Spleen (tissue), 11 donors: ENCODE measurements around the gene CD276. TPM values are rescaled to one million over a fixed set of nuclear protein-coding genes. Genes with fewer than 3 reads are reported as not detected.

Source experiments
- DNase-seq: peaks from one replicate; pipeline ENCODE4 v3.0.0-alpha.2; 2020
- H3K27ac ChIP-seq, 8 donors: fragments of 200-600 bp; sonication (generic) in 7 of 8; 1 replicate in 4 of 8; 2 replicates in 4 of 8; pipeline versions ENCODE4 v1.5.0 to v1.8.0; 2016 to 2021; ENCODE audit warnings: inconsistent platforms in 4 of 8, mild to moderate bottlenecking in 4 of 8, moderate library complexity in 1 of 8
- H3K27me3 ChIP-seq, 7 donors: fragments of 200-600 bp; sonication (generic) in 6 of 7; replicated peaks in 1 of 7; 1 replicate in 4 of 7; 2 replicates in 3 of 7; pipeline versions ENCODE4 v1.5.0 to v1.8.0; 2016 to 2021; ENCODE audit warnings: inconsistent platforms in 3 of 7, mild to moderate bottlenecking in 1 of 7
- H3K36me3 ChIP-seq, 6 donors: fragments of 200-600 bp; sonication (generic) in 5 of 6; 1 replicate in 4 of 6; 2 replicates in 2 of 6; pipeline versions ENCODE4 v1.5.0 to v1.8.0; 2016 to 2021; ENCODE audit warnings: inconsistent platforms in 2 of 6
- H3K4me1 ChIP-seq, 6 donors: fragments of 200-600 bp; sonication (generic) in 5 of 6; 1 replicate in 3 of 6; 2 replicates in 3 of 6; pipeline versions ENCODE4 v1.5.0 to v1.8.0; 2016 to 2021; ENCODE audit warnings: inconsistent platforms in 3 of 6
- H3K4me3 ChIP-seq, 8 donors: fragments of 200-600 bp; sonication (generic) in 7 of 8; 1 replicate in 4 of 8; 2 replicates in 4 of 8; pipeline versions ENCODE4 v1.5.0 to v1.8.0; 2016 to 2021; ENCODE audit warnings: inconsistent platforms in 4 of 8, mild to moderate bottlenecking in 4 of 8, moderate library complexity in 2 of 8
- H3K9me3 ChIP-seq, 8 donors: fragments of 200-600 bp; sonication (generic) in 7 of 8; 1 replicate in 4 of 8; 2 replicates in 4 of 8; pipeline versions ENCODE4 v1.5.0 to v1.8.0; 2016 to 2021; ENCODE audit warnings: inconsistent platforms in 4 of 8
- POLR2A ChIP-seq, 3 donors: fragments of 450-650 bp; IDR thresholded peaks; one replicate each; pipeline ENCODE4 v1.5.1; 2017; ENCODE audit warnings: antibody characterized with exemption in 3 of 3, mild to moderate bottlenecking in 1 of 3
- POLR2AphosphoS5 ChIP-seq, 3 donors: sonication (generic); formaldehyde crosslinking; IDR thresholded peaks; one replicate each; pipeline ENCODE4 v1.5.1; 2017; ENCODE audit warnings: antibody characterized with exemption in 3 of 3
- WGBS, 5 donors: extraction: QIAGEN DNeasy Blood & Tissue Kit in 3 of 5; methylation state at CpG; one replicate each; pipeline versions ENCODE4 v1.1.5 to v1.1.7; 2013 to 2018; 5-methylcytosine and 5-hydroxymethylcytosine counted together
- intact Hi-C: fragments of 100-400 bp; cut with DNase I; formaldehyde crosslinking; loops from one replicate; pipeline ENCODE4 v1.15.0; 2023; ENCODE audit warnings: low total_unique reads
- polyA plus RNA-seq, 3 donors: library from polyadenylated mRNA; stranded (reverse); fragments of 200-250 nt; gene quantifications; one replicate each; pipeline ENCODE4 v1.2.1, GENCODE V29; 2013
- total RNA-seq, 7 donors: library from RNA; depleted of rRNA in 3 of 7; stranded (reverse); fragments of >200 nt in 3 of 7; fragmentation: NEBNext Ultra II Directional in 4 of 7; extraction: Animal tissue kit (Norgen Biotek cat#: 25700) in 4 of 7; gene quantifications; one replicate each; pipeline versions ENCODE4 v1.1.0 to v1.2.1, GENCODE V29; 2016 to 2021
- TF ChIP-seq, protein P1 (sequence below), 11 experiments: fragments of 200-600 bp in 7 of 11; fragments of 450-650 bp in 4 of 11; sonication (generic) in 4 of 11; IDR thresholded peaks in 8 of 11; conservative IDR thresholded peaks in 3 of 11; 1 replicate in 7 of 11; 2 replicates in 4 of 11; pipeline versions ENCODE4 v1.4.0 to v1.8.0; 2016 to 2021; ENCODE audit warnings: antibody characterized with exemption in 11 of 11, inconsistent platforms in 4 of 11, mild to moderate bottlenecking in 1 of 11
- donor health status: healthy with polysubstance abuse.
- donor health status: DM: no; HTN: no; CAD: no; lungs with moderate emphysema.
- donor health status: DM: no; HTN: no; CAD: no.
- donor health status: Bipolar disorder and iron deficiency.
- donor health status: healthy.
- donor health status: DM: no; HTN: no; CAD: no.
- donor health status: DM: yes; HTN: yes; CAD: no.

Gene CD276
- total and polyA plus RNA-seq, 10 donors = 9.8 to 95.6 (median 27.2) TPM

GRCh38 chr15:73746261-73746660 lies 62.1 kb downstream of the CD276 start:
- peaks cover 0 to 17% (median 10%) of the 10 kb centered on the region in 6 donors for H3K4me1 ChIP-seq
- no peaks in the 10 kb centered on the region for H3K9me3 ChIP-seq
- H3K27ac ChIP-seq = no peak overlapping the region
- DNase-seq = no peak
- H3K4me3 ChIP-seq = no peak overlapping the region
- peaks cover 0 to 60% (median 7%) of the 10 kb centered on the region in 7 donors for H3K27me3 ChIP-seq
- 36 to 55% (median 41%) methylated on average over 8 of the region's 8 CpGs for WGBS, 5 donors
- no peaks in the 10 kb centered on the region for H3K36me3 ChIP-seq
- TF ChIP-seq POLR2AphosphoS5 (IDR thresholded peaks at IDR 0.05) = no peak
- TF ChIP-seq POLR2A (IDR thresholded peaks at IDR 0.05) = no peak
- TF ChIP-seq, protein P1, sequence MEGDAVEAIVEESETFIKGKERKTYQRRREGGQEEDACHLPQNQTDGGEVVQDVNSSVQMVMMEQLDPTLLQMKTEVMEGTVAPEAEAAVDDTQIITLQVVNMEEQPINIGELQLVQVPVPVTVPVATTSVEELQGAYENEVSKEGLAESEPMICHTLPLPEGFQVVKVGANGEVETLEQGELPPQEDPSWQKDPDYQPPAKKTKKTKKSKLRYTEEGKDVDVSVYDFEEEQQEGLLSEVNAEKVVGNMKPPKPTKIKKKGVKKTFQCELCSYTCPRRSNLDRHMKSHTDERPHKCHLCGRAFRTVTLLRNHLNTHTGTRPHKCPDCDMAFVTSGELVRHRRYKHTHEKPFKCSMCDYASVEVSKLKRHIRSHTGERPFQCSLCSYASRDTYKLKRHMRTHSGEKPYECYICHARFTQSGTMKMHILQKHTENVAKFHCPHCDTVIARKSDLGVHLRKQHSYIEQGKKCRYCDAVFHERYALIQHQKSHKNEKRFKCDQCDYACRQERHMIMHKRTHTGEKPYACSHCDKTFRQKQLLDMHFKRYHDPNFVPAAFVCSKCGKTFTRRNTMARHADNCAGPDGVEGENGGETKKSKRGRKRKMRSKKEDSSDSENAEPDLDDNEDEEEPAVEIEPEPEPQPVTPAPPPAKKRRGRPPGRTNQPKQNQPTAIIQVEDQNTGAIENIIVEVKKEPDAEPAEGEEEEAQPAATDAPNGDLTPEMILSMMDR (IDR thresholded peaks at IDR 0.05 in 8 of 11, conservative IDR thresholded peaks at IDR 0.05 in 3 of 11) = no peak
- intact Hi-C loops = no loop called here

DNA sequence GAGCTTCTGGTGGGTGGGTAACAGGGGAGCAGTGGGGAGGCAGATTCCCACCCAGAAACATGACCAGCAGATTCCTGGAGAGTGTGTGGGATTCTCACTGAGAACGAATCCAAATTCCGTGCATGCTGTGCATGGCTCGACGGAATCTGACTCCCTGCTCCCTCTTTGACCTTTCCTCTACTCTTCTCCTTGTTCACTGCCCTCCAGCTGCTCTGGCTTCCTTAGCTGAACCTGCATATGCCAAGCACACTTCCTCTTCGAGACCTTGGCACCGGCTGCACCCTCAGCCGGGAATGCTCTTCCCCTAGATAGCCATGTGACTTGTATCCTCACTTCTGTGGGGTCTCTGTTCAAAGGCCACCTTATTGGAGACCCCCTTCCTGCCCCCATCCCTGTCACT lies 62.7 kb downstream of the CD276 start:
- H3K9me3 ChIP-seq = no peaks in the 10 kb centered on the region
- H3K36me3 ChIP-seq = no peaks in the 10 kb centered on the region
- peaks cover under 1 to 24% (median 12%) of the 10 kb centered on the region in 6 donors for H3K4me1 ChIP-seq
- TF ChIP-seq, protein P1 (IDR thresholded peaks at IDR 0.05 in 8 of 11, conservative IDR thresholded peaks at IDR 0.05 in 3 of 11) = no peak
- TF ChIP-seq POLR2AphosphoS5 (IDR thresholded peaks at IDR 0.05) (no peak), POLR2A (IDR thresholded peaks at IDR 0.05) (no peak)
- no peak overlapping the region for H3K4me3 ChIP-seq
- intact Hi-C loops = no loop called here
- DNase-seq = no peak
- H3K27me3 ChIP-seq = peaks cover 0 to 61% (median 13%) of the 10 kb centered on the region in 7 donors
- no peak overlapping the region for H3K27ac ChIP-seq
- 11 to 24% (median 23%) methylated on average over 7 of the region's 7 CpGs for WGBS, 5 donors

DNA sequence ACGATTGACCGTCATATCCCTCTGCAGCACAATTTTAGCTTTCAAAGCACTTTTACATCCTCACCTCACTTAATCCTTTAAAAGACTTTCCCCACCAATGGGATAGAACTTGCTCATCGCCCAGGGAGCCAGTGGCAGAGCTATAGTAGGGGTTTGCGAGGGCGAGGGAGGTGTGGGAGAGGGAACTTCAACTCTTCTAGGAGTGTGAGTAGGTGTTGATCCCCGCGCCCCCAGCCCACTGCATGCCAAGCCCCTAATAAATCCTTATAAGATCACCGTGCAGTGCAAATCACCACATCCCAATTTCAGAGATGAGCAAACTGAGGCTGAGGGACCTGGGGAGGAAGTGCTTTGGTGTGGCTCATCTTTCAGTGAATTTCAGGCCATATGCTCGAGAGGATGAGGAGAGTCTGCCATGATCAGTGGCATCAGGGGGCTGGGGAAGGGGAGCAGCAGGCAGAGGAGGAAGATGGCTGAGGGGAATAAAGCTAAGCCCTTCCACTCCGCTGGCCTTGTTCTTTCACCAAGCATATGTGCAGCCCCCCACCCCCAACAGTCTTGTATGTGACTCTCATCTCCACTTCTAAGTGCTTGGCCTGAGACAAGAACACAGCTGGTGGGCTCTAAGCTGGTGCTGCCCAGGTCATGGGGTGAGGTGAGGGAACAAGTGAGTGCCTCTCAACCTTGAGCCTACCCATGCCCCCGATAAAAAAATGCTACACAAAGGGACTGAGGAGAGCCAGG lies 63.8 kb downstream of the CD276 start:
- Histone ChIP-seq H3K36me3 (no peaks in the 10 kb centered on the region), H3K4me3 (no peak overlapping the region), H3K4me1 (peaks cover 7 to 34% (median 21%) of the 10 kb centered on the region in 6 donors), H3K27me3 (peaks cover 0 to 71% (median 23%) of the 10 kb centered on the region in 7 donors), H3K9me3 (no peaks in the 10 kb centered on the region), H3K27ac (no peak overlapping the region)
- WGBS, 5 donors = 69 to 84% (median 73%) methylated on average over 11 of the region's 11 CpGs
- TF ChIP-seq POLR2A (IDR thresholded peaks at IDR 0.05) = no peak
- no peak for TF ChIP-seq POLR2AphosphoS5 (IDR thresholded peaks at IDR 0.05)
- TF ChIP-seq, protein P1 (IDR thresholded peaks at IDR 0.05 in 8 of 11, conservative IDR thresholded peaks at IDR 0.05 in 3 of 11) = no peak
- intact Hi-C loops = no loop called here
- no peak for DNase-seq

- WGBS, 5 donors = 49 to 73% (median 70%) methylated on average over 3 to 6 of the region's 6 CpGs
- TF ChIP-seq, protein P1 (IDR thresholded peaks at IDR 0.05 in 8 of 11, conservative IDR thresholded peaks at IDR 0.05 in 3 of 11) = no peak
- TF ChIP-seq POLR2AphosphoS5 (IDR thresholded peaks at IDR 0.05) (no peak), POLR2A (IDR thresholded peaks at IDR 0.05) (no peak)
- intact Hi-C loops = no loop called here
Observed at GRCh38 chr15:73748730-73749129, 64.5 kb downstream of the CD276 start.

More at GRCh38 chr15:73748730-73749129, 64.5 kb downstream of the CD276 start:
- Histone ChIP-seq H3K27me3 (peaks cover 0 to 79% (median 26%) of the 10 kb centered on the region in 7 donors), H3K9me3 (no peaks in the 10 kb centered on the region), H3K4me1 (peaks cover 7 to 39% (median 23%) of the 10 kb centered on the region in 6 donors), H3K36me3 (no peaks in the 10 kb centered on the region), H3K4me3 (no peak overlapping the region), H3K27ac (no peak overlapping the region)
- no peak for DNase-seq
